ENCODE data around the gene INSIG2.

DNA sequence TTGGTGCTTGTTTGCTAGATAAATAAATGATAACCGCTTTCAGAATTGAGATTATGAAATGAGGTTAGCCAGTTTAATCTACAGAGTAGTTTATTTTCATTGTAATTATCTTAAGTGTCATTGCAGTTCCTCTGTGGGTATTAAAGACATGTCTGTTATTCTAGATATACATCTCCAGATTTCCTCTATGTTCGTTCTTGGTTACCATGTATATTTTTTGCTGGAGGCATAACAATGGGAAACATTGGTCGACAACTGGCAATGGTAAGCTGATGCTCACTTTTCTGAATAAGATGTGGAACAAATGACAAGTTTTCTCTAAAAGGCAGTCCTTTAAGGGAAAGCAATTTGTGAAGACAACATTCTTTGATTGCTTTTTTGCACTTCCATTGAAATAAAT, 18.7 kb downstream of the INSIG2 start:
- TF ChIP-seq, protein P1, sequence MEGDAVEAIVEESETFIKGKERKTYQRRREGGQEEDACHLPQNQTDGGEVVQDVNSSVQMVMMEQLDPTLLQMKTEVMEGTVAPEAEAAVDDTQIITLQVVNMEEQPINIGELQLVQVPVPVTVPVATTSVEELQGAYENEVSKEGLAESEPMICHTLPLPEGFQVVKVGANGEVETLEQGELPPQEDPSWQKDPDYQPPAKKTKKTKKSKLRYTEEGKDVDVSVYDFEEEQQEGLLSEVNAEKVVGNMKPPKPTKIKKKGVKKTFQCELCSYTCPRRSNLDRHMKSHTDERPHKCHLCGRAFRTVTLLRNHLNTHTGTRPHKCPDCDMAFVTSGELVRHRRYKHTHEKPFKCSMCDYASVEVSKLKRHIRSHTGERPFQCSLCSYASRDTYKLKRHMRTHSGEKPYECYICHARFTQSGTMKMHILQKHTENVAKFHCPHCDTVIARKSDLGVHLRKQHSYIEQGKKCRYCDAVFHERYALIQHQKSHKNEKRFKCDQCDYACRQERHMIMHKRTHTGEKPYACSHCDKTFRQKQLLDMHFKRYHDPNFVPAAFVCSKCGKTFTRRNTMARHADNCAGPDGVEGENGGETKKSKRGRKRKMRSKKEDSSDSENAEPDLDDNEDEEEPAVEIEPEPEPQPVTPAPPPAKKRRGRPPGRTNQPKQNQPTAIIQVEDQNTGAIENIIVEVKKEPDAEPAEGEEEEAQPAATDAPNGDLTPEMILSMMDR (conservative IDR thresholded peaks at IDR 0.05; ENCODE audit: low read depth, low read length): no peak
- TF ChIP-seq EZH2 (IDR thresholded peaks at IDR 0.05; ENCODE audit: low read length, unreplicated experiment): no peak
- TF ChIP-seq EZH2phosphoT487 (IDR thresholded peaks at IDR 0.05; ENCODE audit: borderline replicate concordance, low read length): no peak

Measured in PC-3 (cell line).